ENCODE measurements around the gene TFR2. TPM values are rescaled to one million over a fixed set of nuclear protein-coding genes. Genes with fewer than 3 reads are reported as not detected.

Gene TFR2
- 0.46 TPM in 1 of 2 replicates, not detected in the other for total RNA-seq

GRCh38 chr7:100641463-100641859 is at the start of gene TFR2:
Gene TFR2, minus strand, starts transcription at chr7:100641552. Its CDS starts 43 bp downstream, at chr7:100641509.

DNA sequence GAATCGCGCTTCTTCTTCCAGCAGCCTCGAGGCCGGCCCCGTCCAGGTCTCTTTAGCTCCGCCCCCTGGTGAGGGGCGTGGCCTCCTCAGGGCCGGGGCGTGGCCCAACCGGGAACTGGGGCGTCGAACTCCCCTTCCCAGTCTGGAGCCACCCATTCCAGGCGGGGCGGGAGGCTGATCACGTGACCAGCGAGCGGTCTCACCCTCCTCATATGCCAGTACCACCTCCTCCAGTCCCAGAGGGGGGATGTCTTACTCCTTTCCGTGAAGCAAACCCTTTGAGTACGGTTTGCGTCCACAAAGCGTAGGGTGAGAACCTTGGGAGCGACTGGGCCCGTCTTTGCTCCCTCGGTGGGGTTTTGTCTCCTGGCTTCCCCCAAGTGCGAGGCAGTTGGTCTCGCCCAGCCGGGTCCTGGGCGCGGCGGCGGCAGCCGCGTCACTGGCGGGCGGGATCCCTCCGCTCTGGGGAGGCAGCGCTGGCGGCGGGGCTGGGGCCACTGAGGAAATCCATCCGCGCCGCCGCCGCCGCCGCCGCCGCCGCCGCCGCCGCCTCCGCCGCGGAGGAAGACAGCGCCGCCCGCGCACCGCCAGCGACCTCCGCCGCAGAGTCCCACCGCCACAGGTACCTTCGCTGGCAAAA is 32.1 kb upstream of the TFR2 start, which contains the start of gene GNB2:
Gene GNB2, plus strand, starts transcription at position 439 of the 640 bp plus-strand sequence. CDS start 2,526 bp downstream, outside the sequence.

DNA sequence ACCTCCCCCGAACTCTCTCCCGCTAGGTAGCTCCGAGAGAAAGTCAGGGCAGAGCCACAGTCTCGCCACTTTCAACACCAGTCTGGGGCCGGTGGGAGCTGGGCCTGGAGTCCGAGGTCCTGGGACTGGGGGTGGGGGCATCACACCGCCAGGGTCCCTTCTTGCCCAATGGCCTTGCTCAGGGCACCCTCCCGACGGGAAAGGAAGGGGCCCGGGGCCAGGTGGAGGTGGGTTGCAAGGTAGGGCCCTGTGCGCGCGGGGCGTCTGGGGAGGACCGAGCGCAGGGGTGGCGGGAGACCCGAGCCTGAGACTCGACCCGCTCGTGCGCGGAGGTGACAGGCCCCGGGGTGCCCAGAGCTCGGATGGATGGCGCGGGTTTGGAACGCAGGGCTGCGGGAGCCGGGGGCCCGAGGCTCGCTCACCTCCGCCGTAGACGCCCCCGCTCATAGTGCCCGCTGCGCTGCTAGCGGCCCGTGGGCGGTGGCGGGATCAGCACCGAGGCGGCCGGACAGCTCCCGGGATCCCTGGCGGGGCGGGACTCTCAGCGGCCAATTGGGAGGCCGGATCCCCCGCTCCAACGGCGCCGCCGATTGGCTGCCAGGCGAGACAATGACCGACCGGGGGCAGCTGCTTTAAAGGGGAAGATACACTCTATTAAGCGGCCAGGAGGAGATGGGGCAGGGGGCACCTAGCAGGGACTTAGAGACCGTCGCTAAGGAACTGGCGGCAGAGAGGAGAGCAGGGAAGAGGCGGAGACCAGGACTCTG is 14.7 kb upstream of the TFR2 start, which contains the start of gene ACTL6B:
Gene ACTL6B, minus strand, starts transcription at position 541 of the 767 bp plus-strand sequence. Its CDS starts 94 bp downstream, at position 447.

GRCh38 chr7:100611983-100612729 is 29.2 kb downstream of the TFR2 start, which contains the start of gene MOSPD3:
Gene MOSPD3, plus strand, starts transcription at chr7:100612540. Its CDS starts 252 bp downstream, at chr7:100612792.

DNA sequence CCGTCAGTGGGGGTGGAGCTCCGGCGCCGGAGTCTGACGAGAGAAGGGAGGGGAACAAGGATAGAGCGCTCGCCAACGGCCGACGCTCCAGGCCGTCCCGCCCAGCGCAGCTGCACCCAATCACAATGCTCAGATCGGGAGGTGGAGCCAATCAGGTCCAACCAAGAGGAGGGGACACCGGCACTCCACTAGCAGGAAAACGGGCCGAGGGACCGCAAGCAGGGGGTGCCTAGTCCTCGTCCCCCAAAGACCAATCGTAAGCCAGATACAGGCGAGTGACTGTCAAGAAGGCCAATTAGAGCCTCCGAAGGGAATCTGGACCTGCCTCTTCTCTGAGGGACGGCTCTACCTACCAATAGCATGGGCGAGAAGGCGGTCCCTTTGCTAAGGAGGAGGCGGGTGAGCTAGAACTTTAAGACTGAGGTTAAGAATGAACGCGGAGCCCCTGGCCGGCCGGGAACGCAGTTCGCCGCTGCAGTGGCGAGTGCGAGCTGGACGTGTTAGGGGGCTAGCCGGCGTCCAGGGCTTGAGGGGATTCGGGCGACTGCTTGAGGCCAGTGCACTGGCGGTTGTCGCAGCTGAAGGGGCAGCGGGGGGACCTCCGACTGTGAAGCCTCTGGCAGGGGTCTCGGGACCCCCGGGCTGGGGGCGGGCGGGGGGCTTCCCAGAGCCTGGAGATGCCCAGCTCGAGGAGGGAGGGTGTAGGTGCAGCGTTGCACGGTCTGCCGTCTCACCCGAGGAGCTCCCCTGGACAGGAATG is 54.9 kb downstream of the TFR2 start, which contains the start of gene FBXO24:
Gene FBXO24, plus strand, starts transcription at position 63 of the 760 bp plus-strand sequence. Its CDS starts 298 bp downstream, at position 361.

DNA sequence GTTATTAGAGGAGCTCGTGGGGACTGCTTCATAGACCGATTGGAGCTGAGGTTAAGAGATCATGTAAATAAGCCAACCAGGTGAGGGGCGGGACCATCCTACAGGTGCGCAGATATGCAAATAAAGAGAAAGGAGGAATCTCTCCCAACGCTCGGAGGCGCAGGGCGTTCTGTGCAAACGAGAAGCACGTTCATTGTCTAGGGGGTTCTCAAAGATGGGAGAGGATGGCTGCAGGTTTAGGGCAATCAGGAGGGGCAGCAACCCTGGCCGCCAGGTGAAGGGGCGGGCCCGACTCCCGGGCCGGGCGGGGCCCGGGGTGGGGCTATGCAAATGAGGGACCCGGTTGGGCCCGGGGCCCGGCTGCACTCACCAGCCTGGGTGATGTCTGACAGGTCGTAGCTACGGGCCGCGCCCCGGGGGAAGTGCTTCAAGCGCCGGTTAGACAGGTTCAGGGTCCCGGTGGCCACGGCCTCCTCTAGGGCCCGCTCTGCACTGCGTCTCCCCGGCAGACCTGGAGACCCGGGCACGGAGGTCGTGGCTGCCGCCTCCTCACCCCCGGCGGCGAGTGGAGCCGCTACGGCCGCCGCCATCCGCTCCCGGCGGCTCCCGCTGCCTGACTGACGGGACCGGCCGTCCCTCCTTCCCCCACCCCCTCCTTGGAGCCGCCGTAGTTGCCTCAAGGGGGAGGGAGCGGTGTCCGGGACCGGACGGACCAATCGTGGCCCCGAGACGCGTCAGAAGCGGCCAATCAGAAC is 55.7 kb downstream of the TFR2 start, which contains the start of gene LRCH4:
Gene LRCH4, minus strand, starts transcription at position 619 of the 755 bp plus-strand sequence. Its CDS starts 29 bp downstream, at position 590.

GRCh38 chr7:100573691-100574361 is 67.5 kb downstream of the TFR2 start, which contains the start of gene SAP25:
Gene SAP25, minus strand, starts transcription at chr7:100573900. Its CDS starts 158 bp downstream, at chr7:100573742.

Other genes starting within 250 kb of the TFR2 start
- gene ZCWPW1, start 212.8 kb downstream of the TFR2 start, total RNA-seq: 0.32 and 0.76 TPM in 2 replicates
- 26.6 and 32.1 TPM in 2 replicates for gene MEPCE, start 211.7 kb downstream of the TFR2 start, total RNA-seq
- 23.4 and 33.0 TPM in 2 replicates for gene PPP1R35, start 205.1 kb downstream of the TFR2 start, total RNA-seq
- 0.30 and 0.32 TPM in 2 replicates for gene SPACDR, start 177.3 kb downstream of the TFR2 start, total RNA-seq
- gene TSC22D4, start 162.3 kb downstream of the TFR2 start, total RNA-seq: 17.3 and 17.5 TPM in 2 replicates
- 0.65 and 2.6 TPM in 2 replicates for gene NYAP1, start 157.6 kb downstream of the TFR2 start, total RNA-seq
- gene AGFG2, start 102.3 kb downstream of the TFR2 start, total RNA-seq: 6.2 and 11.7 TPM in 2 replicates
- gene SAP25, start 67.7 kb downstream of the TFR2 start, total RNA-seq: not detected in 2 replicates
- gene LRCH4, start 55.4 kb downstream of the TFR2 start, total RNA-seq: 9.3 and 13.3 TPM in 2 replicates
- under 0.01 and 0.15 TPM in 2 replicates for gene FBXO24, start 55.2 kb downstream of the TFR2 start, total RNA-seq
- gene PCOLCE, start 39.2 kb downstream of the TFR2 start, total RNA-seq: 0.32 and 0.61 TPM in 2 replicates
- 2.3 and 4.7 TPM in 2 replicates for gene MOSPD3, start 29.0 kb downstream of the TFR2 start, total RNA-seq
- gene ACTL6B, start 14.9 kb upstream of the TFR2 start, total RNA-seq: not detected in 2 replicates
- 72.9 and 88.0 TPM in 2 replicates for gene GNB2, start 32.2 kb upstream of the TFR2 start, total RNA-seq
- 9.1 and 13.8 TPM in 2 replicates for gene GIGYF1, start 52.7 kb upstream of the TFR2 start, total RNA-seq
- 43.6 and 67.2 TPM in 2 replicates for gene POP7, start 64.6 kb upstream of the TFR2 start, total RNA-seq
- gene EPO, start 78.9 kb upstream of the TFR2 start, total RNA-seq: not detected in 2 replicates
- not detected in 2 replicates for gene ZAN, start 92.0 kb upstream of the TFR2 start, total RNA-seq
- gene EPHB4, start 186.0 kb upstream of the TFR2 start, total RNA-seq: 90.3 and 102 TPM in 2 replicates
- gene SLC12A9, start 211.2 kb upstream of the TFR2 start, total RNA-seq: 17.2 TPM in 2 replicates
- gene TRIP6, start 225.8 kb upstream of the TFR2 start, total RNA-seq: 42.9 and 49.5 TPM in 2 replicates
- gene SRRT, start 233.6 kb upstream of the TFR2 start, total RNA-seq: 43.6 and 43.9 TPM in 2 replicates
- 2.9 and 5.2 TPM in 2 replicates for gene UFSP1, start 248.2 kb upstream of the TFR2 start, total RNA-seq

All from epithelial cell of umbilical artery (primary cell).